AG08395 (cell line): ENCODE data around the gene BHLHE23.

Source experiments
- DNase-seq: peaks from one replicate; pipeline ENCODE4 v3.0.0; 2012; ENCODE audit warnings: mixed read lengths, low spot score

Gene BHLHE23

DNA sequence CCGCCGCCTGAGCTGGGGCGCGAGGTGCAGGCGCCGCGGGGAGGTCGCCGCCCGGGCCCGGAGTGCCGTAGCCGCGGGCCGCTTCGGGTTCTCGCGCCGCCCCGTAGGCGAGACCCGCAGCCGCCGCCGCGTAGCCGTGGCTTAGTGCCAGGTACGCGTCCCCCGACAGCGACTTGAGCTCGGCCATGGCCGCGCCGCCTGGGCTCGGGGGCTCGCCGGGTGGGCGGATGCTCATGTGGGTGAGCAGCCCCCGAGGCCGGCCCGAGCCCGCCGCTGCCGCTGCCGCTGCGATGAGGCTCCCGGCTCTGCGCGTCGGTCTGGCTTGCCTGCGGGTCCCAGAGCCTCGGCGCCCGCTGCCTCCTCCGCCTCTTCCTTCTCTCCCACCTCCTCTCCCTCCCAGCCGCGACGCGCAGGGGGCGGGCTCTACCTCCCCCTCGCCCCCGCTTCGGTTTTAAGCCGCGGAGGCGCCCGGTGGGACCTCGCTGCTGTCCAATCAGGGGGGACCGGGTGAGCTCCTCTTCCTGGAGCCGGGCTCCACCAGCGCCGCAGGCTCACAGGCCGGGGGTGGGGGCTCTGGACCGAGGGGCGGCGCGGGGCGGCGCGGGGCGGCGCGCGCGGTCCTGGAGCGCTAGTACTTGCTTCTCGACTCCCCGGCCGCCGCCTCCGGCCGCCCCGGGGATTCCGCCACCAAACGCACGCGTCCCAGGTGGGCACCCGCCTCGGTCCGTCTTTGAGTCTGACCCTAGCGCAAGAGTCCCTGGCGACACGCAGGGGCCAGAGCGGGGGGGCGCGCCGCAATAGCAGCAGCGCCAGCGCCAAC lies at the start of gene BHLHE23:
Gene BHLHE23 (minus strand): TSS at position 425 of the 820 bp plus-strand sequence. CDS start 190 bp downstream, at position 235.
- no peak for DNase-seq

DNA sequence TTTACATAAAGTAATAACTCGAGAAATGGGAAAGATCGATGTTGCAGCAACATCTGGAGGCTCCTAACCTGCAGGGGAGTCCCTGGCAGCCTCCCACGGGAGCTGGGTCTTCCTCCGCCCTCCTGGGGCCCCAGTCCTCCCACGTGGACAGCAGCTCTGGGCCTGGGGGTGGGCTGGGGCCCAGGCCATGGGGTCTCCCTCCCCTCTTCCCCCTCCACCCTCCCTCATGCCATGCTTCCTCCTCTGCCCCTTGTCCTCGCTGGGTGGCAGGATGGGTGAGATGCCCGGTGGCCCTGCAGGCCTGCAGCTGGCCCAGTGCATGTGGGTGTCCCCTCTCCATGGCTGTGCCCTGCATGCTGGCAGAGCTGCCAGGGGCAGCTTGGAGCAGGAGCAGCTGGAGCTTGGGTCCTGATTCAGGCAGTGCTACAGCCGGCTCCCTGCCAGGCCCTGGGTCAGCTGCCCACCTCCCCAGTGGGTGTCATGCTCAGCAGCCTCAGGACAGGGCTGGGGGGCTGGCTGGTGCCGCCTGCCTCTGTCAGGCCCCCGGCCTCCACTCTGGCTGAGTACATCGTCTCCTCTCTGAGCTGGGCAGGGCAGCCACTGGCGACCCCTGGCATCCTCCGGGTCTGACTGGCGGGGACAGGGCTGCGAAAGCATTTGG lies 48.9 kb upstream of the BHLHE23 start:
- DNase-seq, result no peak

DNA sequence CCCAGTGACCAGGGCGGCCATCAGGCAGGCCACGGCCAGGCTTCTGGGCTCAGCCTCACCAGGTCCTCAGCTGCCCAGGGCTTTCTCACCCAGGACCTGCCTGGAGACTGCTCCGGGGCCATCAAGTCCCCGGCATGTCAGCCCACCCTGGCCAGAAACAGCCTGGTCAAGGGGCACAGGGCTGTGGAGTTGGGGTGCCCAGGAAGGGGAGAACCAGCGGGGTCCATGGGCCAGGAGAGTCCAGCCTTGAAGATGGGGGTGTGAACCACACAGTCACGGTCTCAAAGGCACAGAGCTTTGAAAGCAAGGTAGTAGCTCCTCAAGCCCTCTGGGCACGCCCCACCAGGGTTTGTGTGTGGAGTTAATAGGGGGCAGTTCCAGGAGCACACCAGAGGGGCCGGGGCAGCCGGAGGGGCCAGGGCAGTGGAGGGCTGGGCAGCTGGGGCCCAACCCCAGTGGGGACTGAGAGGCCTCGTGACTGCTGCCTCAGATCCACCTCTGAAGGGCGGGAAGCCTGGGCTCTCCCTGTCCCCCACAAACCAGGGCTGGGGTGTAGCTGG lies 48.0 kb upstream of the BHLHE23 start:
- DNase-seq, result no peak

DNA sequence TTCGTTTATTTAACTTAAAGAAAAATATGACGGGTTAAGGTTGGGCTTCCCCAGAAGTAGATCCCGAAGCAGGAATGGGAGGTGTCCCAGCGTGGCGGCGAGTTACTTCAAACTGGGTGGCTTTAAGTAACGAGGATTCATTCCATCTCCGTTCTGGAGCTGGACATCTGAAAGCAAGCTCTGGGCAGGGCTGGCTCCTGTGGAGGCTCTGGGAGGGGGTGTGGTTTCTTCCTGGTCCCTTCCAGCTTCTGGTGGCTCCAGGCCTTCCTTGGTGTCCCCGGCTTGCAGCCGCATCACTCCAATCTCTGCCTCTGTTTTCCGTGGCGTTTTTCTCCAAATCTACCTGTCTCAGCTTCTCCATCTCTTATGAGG lies 47.3 kb upstream of the BHLHE23 start:
- no peak for DNase-seq

DNA sequence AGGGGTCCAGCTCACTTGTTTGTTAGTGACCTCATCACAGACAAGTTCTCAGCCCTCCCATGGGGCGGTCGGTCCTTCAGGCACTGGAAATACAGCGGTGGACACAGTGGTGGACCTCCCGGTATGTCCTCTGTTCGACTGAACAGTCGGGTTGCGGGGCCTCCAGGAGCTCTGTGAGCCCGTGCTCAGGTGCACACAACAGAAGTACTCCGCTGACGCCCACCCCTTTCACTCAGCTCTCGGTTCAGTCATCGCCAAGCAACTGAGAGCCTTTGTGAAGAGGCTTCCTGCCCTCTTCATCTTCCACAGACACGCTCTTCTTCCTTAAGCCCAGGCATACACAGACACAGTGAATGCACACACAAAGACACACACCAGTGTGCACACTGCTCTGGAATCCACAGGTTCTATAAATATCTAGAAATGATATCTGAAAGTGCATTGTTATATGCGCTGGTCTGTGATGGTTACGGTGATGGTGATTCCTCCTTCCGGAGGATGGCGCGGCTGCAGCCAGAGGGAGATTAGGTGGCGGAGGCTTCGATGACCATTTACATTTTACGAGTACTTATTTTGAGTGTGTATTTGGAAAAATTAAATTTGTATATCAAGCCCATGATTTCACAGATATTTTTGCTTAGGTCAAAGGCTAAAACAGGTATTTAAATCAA lies 46.8 kb upstream of the BHLHE23 start:
- DNase-seq, result no peak

DNA sequence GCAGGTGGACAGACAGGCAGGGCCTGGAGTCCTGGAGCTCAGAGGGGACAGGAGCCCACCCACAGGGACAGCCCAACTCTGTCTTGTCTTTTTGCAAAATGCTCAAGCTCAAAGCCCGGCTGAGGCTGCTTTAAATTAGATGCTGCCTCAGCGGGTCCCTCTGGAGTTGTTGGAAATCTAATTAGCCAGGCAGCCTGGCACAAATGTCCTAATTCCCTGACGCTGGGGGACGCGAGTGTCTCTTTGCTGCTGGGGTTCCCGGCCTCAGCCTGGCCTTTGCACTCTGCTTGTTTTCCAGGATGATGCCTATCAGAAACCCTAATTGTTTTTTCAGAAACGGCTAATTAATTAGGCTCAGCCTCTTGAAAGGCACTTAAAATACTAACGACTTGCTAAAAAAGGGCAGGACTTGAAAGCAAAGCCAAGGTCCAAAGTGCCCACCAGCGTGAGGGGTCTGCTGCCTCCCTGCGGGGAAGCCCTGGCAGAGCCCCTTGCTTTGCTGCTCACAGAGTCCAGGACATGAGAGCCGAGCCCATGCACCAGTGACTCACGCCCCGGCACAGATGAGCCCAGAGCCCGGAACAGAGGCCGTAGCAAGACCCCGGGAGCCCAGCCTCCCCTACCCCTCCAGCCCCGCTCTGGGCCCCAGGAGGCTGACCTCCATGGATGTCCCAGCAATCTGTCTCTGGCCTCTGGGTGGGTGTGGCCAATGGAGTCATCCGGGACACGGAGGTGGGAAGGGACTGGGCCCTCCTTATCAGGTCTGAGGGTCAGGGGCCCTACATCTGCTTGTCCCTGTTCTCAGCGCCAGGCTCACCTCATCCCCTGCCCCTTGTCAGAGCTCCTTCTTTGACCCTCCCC lies 46.0 kb upstream of the BHLHE23 start:
- no peak for DNase-seq

DNA sequence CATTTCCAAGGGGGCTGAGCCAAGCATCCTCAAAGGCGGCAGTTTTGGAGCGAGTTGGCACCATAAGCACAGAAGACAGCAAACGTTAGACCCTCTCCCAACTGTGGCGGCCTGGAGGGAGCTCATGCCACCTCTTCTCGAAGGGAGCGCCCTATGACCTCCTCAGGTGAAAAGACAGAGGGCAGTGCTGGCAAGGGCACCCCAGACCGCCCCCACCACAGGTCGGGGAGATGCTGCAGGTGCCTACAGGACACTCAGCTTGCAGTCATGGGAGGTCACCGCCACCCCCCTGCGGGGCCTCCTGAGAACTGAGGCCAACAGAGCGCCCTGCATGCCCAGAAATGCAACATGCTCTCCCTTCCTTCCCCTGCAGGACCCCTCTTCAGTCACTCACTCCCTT lies 45.1 kb upstream of the BHLHE23 start:
- no peak for DNase-seq

DNA sequence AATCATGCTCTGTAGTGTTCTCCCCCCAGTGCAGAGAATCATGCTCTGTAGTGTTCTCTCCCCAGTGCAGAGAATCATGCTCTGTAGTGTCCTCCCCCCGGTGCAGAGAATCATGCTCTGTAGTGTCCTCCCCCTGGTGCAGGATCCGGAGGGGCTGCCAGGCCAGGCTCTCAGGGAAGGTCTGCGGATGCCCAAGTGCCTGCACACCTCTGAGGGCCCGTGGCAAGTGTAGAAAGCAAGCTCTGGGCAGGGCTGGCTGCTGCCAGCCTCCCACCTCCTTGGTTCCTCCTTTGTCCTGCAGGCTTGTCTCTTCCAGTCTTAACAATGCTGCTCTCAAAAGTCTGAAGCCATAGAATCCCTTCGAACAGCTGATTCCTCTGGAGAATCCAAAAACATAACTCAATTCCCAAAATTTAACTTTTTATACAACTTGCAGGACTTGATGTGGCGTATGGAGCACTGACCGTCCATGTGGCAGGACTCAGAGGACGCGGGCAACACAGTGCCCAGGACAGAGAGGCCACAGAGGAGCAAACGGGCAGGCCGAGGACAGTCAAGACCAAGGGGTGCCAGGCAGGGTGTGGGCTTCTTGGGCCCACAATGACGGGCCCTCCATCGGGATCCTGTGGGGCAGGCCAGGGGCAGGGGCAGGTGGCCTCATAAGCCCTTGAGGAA lies 44.6 kb upstream of the BHLHE23 start:
- DNase-seq, result no peak

DNA sequence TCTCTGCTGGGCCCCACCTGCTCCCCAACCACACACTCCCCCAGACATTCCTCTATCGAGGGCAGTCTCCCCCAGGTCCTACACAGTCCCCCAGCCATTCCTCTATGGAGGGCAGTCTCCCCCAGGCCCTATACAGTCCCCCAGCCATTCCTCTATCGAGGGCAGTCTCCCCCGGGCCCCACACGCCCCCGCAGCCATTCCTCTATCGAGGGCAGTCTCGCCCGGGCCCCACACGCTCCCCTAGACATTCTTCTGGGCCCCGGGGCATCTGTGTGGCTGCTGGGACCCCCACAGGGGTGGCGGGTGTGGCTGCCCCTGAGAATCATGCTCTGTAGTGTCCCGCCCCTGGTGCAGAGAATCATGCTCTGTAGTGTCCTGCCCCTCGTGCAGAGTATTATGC lies 43.6 kb upstream of the BHLHE23 start:
- no peak for DNase-seq

DNA sequence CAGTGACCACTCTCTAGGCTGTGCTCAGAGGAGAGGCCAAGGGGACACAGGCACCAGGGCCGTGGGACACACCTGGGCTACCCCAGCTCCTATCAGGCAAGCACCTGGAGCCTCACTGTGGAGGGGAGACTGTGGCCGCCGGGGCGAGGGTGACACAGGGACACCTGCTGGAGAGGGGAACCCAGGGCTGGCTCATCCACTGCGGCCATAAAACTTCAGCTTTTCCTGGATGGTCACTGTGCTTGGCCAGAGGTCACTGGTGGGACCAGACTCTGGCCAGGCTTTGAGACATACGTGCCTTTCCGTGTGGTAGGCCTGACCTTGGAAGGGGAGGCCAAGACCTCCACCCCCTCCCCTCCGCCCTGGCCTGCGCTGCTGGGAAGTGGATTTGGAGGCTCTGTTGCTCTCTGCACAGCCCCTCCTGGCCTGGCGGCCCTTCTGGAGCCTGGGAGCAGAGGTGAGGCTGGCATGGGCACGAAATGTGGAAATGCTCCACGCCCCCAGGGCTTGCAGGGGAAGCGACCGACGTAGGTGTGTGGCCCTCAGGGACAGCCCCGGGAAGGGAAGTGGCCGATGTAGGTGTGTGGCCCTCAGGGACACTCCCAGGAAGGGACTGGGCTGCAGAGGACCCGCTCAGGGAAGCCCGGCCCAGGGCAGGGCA lies 42.9 kb upstream of the BHLHE23 start:
- DNase-seq, result no peak

DNA sequence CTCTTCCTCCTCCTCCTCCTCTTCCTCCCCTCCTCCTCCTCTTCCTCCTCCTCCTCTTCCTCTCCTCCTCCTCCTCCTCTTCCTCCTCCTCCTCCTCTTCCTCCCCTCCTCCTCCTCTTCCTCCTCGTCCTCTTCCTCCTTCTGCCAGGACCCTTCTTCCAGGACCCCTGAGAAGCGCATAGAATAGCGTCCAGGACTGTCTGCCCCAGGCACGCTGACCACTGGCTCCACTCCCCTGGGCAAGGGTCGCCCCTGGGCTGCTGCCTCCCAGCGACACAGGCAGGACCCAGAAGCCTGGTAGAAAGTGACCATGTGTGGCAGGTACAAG lies 42.4 kb upstream of the BHLHE23 start:
- no peak for DNase-seq

DNA sequence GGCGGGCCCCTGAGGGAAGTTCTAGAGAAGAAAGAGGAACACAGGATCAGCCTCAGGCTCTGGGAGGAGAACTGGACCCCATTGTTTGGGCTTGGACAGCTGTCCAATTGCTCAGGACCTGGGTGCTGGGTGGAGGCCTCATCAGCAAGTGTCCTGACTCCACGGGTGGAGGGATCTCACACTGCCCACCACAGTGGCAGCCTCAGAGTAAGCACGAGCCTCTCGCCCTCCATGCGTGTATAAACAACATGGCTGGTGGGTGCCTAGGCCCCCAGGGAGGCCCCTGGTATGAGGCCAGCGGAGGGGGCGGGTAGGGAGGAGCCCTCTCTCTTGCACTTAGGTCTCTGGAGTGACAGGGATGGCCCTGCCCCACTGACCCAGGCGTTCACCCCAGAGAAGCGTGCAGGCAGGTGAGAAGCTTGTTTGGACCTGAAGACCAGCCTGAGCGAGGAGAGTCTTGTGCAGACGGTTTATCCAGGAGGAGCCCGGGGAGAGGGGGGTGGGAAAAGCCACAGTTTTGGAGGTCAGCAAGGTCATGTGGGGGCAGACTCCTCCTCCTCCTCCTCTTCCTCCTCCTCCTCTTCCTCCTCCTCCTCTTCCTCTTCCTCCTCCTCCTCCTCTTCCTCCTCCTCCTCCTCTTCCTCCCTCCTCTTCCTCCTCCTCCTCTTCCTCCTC lies 41.9 kb upstream of the BHLHE23 start:
- no peak for DNase-seq

DNA sequence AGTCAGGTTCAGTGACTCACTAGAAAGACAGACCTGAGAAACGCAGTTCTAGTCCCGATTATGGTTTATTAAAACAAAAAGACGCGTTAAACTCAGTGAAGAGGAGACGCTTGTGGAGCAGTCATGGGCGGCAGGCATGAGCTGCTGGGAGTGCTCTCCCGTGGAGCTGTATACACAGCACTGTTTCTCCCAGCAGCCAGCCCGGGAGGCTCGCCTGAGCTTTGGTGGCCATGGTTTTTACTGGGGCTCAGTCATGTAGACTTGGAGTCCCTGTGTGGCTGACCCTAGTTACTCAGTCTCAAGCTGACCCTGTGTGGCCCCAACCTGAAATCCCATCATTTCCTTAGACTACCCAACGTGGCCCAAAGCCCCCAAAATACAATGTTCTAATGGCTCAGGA lies 41.2 kb upstream of the BHLHE23 start:
- DNase-seq, result no peak

DNA sequence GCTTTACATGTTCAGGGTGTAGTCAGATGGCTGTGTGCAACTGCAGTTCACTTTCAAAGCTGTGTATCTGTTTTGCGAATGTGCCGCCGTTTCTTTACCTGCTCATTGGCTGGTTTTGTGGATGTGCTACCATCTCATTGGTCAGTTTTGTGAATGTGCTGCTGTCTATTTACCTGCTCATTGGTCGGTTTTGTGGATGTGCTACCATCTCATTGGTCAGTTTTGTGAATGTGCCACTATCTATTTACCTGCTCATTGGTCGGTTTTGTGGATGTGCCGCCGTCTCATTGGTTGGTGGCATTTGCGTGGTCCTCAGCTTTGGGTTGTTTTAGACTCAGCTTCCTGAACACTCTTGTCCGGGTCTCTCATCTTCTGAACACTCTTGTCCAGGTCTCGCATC lies 40.5 kb upstream of the BHLHE23 start:
- no peak for DNase-seq

DNA sequence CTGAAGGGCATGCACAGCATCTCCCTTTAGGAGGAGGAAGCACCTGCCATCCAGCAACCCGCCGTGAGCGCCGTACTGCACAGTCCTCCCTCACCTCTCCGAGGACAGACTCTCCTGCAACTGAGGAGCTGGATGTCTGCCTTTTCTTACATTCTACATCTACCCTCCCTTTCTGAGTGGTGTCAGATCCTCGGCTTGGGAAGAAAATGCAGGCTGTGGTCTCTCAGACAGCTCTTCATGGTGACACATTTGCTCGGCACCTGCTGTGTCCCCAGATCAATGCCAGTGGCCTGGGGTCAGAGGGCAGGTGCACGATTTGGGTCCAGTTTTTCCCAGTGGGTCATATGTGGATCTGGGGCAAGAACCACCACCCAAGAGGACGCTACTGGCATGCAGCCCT lies 40.1 kb upstream of the BHLHE23 start:
- no peak for DNase-seq

DNA sequence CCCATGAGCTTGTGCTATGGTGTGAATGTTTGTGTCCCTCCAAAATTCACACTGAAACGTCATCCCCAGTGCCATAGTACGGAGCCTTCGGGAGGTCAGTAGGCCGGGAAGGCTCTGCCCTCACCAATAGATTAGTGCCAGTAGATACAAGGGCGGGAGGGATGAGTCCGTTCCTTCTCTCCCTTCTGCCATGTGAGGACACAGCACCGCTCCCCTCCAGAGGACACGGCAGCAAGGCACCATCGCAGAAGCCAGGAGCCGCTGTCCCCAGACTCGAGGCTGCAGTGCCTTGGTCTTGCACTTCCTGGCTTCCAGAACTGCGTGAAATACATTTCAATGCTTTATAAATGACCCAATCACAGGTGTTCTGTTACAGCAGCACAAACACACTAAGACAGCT lies 39.2 kb upstream of the BHLHE23 start:
- no peak for DNase-seq

DNA sequence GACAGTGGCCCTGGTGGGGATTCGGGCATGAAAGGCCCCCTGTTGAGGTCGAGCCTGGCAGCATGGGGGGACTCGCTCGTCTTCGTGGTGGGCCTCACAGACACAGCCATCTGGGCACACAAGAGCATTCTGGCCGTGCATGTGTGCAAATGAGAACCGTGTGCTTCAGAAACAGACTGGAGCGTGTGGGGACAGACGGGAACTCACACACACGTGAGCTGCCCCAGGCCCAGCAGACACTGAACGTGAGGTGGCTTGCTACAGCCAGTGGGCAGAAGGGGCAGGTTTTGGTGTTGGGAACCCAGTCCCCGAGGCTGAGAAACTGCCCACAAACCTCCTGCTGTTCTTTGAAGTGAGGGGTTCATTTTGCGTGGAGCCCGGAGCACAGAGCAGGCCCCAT lies 38.6 kb upstream of the BHLHE23 start:
- DNase-seq, result no peak

DNA sequence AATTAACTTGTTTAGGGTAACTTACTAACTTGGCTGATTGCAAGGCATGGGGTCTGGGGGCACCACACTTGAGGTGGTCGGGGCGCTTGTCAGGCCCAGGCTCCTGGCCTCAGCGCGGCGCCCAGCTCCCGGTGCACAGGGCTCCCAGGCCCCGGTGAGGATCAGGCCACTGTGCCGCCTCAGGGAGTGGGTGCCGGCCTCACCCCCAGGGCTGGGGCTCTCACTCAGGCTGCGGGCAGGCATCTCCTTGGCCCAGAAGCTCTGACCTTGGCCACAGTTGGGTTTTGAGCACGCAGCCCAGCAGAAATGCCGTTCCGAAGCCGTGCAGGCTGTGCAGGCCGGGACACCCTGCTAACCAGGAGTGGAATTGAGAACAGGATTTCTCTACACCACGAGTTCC lies 37.8 kb upstream of the BHLHE23 start:
- no peak for DNase-seq

DNA sequence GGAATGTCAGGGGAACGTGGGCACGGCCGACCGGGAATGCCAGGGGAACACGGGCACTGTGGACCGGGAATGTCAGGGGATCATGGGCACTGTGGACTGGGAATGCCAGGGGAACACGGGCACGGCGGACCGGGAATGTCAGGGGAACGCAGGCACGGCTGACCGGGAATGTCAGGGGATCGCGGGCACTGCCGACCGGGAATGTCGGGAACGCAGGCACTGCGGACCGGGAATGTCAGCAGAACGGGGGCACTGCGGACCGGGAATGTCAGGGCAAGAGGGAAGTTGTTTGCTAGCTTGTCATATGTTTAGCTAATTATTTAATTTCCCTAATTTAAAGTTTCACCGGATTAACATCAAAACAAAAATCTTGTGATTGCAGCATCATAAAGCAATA lies 37.4 kb upstream of the BHLHE23 start:
- DNase-seq, result no peak
